Endodermal cell (in vitro differentiated cells): ENCODE results near the gene FAM168B. TPM values are rescaled to one million over a fixed set of nuclear protein-coding genes. Genes with fewer than 3 reads are reported as not detected.

Source experiments
- DNase-seq: peaks from one replicate; pipeline ENCODE4 v3.0.0-alpha.2; 2017
- H3K27ac ChIP-seq: 2 replicates; pipeline ENCODE4 v1.5.1; 2013; ENCODE audit warnings: mild to moderate bottlenecking, low read depth, low read length, moderate library complexity
- H3K27me3 ChIP-seq: 2 replicates; pipeline ENCODE4 v1.6.1; 2013; ENCODE audit warnings: mild to moderate bottlenecking, low read length, moderate library complexity; ENCODE audit not compliant: insufficient read depth, control insufficient read depth, poor library complexity, severe bottlenecking
- H3K36me3 ChIP-seq: 2 replicates; pipeline ENCODE4 v1.7.0; 2013; ENCODE audit warnings: mild to moderate bottlenecking, low read length, moderate library complexity; ENCODE audit not compliant: control insufficient read depth, insufficient read depth
- H3K4me1 ChIP-seq: one replicate; pipeline ENCODE4 v1.7.0; 2013; ENCODE audit warnings: low read length; ENCODE audit not compliant: control insufficient read depth, insufficient read depth
- H3K4me3 ChIP-seq: 2 replicates; pipeline ENCODE4 v1.5.1; 2013; ENCODE audit warnings: mild to moderate bottlenecking, low read length, moderate library complexity
- H3K9ac ChIP-seq: 2 replicates; pipeline ENCODE4 v1.6.1; 2013; ENCODE audit warnings: mild to moderate bottlenecking, low read length, moderate library complexity; ENCODE audit not compliant: poor library complexity, severe bottlenecking; ENCODE audit errors: extremely low read depth
- H3K9me3 ChIP-seq: 2 replicates; pipeline ENCODE4 v1.6.1; 2013; ENCODE audit warnings: mild to moderate bottlenecking, low read length, moderate library complexity; ENCODE audit not compliant: control insufficient read depth
- H3K27ac Mint-ChIP-seq: 2 replicates; pipeline ENCODE4 v1.8.0; 2020; ENCODE audit warnings: mixed read lengths
- H3K27me3 Mint-ChIP-seq: 2 replicates; pipeline ENCODE4 v1.8.0; 2021; ENCODE audit warnings: mild to moderate bottlenecking, mixed read lengths; ENCODE audit not compliant: insufficient read depth
- H3K36me3 Mint-ChIP-seq: 2 replicates; pipeline ENCODE4 v1.8.0; 2020; ENCODE audit warnings: low read depth, mixed read lengths
- H3K4me1 Mint-ChIP-seq: 2 replicates; pipeline ENCODE4 v1.8.0; 2020; ENCODE audit warnings: mixed read lengths
- H3K4me3 Mint-ChIP-seq: 2 replicates; pipeline ENCODE4 v1.8.0; 2020; ENCODE audit warnings: mild to moderate bottlenecking, moderate library complexity, mixed read lengths
- H3K9me3 Mint-ChIP-seq: 2 replicates; pipeline ENCODE4 v1.8.0; 2020; ENCODE audit warnings: mild to moderate bottlenecking, mixed read lengths
- CTCF ChIP-seq: fragments of 200-600 bp; sonication (generic); conservative IDR thresholded peaks from 2 replicates; pipeline ENCODE4 v1.5.0; 2021; ENCODE audit warnings: antibody characterized with exemption, mild to moderate bottlenecking
- WGBS, 2 experiments: methylation state at CpG; one replicate each; pipeline versions ENCODE4 v1.1.5 to v1.1.7; 2013; ENCODE audit warnings: missing lambda C conversion rate in 2 of 2, mixed read lengths in 1 of 2; ENCODE audit not compliant: insufficient coverage in 1 of 2, insufficient read length in 1 of 2; 5-methylcytosine and 5-hydroxymethylcytosine counted together
- total RNA-seq, 2 donors: library from RNA; stranded (reverse); fragmentation: NEBNext Ultra II Directional in 1 of 2; extraction: Animal tissue kit (Norgen Biotek cat#: 25700) in 1 of 2; gene quantifications; 2 replicates in 1 of 2; 3 replicates in 1 of 2; pipeline ENCODE4 v1.2.1, GENCODE V29; 2021

FAM168B gene
- total RNA-seq, 2 donors from 2014 or later, result 77.5 to 77.6 TPM

DNA sequence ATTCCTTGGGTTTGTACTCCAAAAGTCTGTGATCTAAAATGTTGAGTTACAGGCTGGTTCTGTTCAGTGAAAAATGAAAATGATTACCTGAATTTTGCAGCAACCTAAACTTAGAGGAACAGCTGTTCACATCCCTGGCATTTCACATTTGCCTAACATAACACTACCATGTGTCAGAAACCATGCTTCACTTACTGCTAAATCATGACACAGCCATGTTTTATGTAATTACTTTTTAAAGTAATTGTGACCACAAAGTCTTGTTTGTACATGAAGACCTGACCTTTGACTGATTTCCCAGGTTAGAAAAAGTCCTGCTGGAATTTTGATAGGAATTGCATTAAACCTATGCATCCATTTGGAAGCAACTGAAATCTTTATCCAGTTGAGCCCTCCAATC, 79.1 kb downstream of the FAM168B start:
- Histone ChIP-seq H3K27me3 (no peaks in the 10 kb centered on the region), H3K36me3 (no peaks in the 10 kb centered on the region), H3K4me3 (no peak overlapping the region), H3K4me1 (peaks cover 10% of the 10 kb centered on the region), H3K9ac (no peak overlapping the region), H3K27ac (no peak overlapping the region), H3K9me3 (no peaks in the 10 kb centered on the region)
- H3K36me3 Mint-ChIP-seq, result no peaks in the 10 kb centered on the region
- DNase-seq, result no peak
- no peaks in the 10 kb centered on the region for H3K27me3 Mint-ChIP-seq
- TF ChIP-seq CTCF, result no peak
- no peaks in the 10 kb centered on the region for H3K9me3 Mint-ChIP-seq
- peaks cover 23% of the 10 kb centered on the region for H3K4me1 Mint-ChIP-seq
- H3K4me3 Mint-ChIP-seq, result no peak overlapping the region
- H3K27ac Mint-ChIP-seq, result no peak overlapping the region

- peaks cover under 1% of the 10 kb centered on the region for H3K4me1 ChIP-seq
- Mint-ChIP-seq H3K27ac (no peak overlapping the region), H3K36me3 (no peaks in the 10 kb centered on the region), H3K4me1 (peaks cover 12% of the 10 kb centered on the region), H3K27me3 (no peaks in the 10 kb centered on the region), H3K4me3 (no peak overlapping the region), H3K9me3 (no peaks in the 10 kb centered on the region)
- H3K9ac ChIP-seq, result no peak overlapping the region
- H3K27ac ChIP-seq, result no peak overlapping the region
- H3K36me3 ChIP-seq, result no peaks in the 10 kb centered on the region
- no peak overlapping the region for H3K4me3 ChIP-seq
- H3K9me3 ChIP-seq, result no peaks in the 10 kb centered on the region
- peak; percentile 45 for DNase-seq
- TF ChIP-seq CTCF, result no peak
- 84 to 90% methylated on average over 6 to 7 of the region's 7 CpGs for WGBS, 2 experiments
- no peaks in the 10 kb centered on the region for H3K27me3 ChIP-seq
Measured at GRCh38 chr2:131011486-131011885, 81.8 kb downstream of the FAM168B start.

DNA sequence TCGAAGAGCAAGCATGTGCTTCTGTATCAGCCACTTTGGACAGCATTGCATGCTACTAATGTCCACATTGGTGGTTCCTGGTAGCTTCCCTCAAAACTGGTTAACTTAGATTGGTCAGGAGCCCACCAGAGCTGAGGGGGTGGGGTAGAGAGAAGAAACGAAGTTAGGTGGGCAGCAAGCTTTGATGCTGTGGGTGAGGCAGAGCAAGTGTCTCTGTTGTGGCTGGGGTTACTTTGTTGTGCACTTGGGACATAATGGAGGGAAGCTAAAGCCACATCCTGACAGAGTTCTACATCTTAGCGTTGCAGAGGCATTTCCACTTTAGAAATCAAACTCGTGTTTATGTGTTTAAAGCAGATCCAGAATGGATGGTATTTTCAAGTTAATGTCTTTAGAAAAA, 82.7 kb downstream of the FAM168B start:
- Mint-ChIP-seq H3K36me3 (no peaks in the 10 kb centered on the region), H3K9me3 (no peaks in the 10 kb centered on the region), H3K4me1 (peaks cover 12% of the 10 kb centered on the region), H3K27me3 (no peaks in the 10 kb centered on the region), H3K27ac (no peak overlapping the region), H3K4me3 (no peak overlapping the region)
- peak; percentile 11 for DNase-seq
- no peak overlapping the region for H3K9ac ChIP-seq
- no peaks in the 10 kb centered on the region for H3K9me3 ChIP-seq
- H3K27ac ChIP-seq, result no peak overlapping the region
- H3K27me3 ChIP-seq, result no peaks in the 10 kb centered on the region
- 91 to 94% methylated on average over 4 of the region's 4 CpGs for WGBS, 2 experiments
- no peak for TF ChIP-seq CTCF
- no peaks in the 10 kb centered on the region for H3K4me1 ChIP-seq
- no peaks in the 10 kb centered on the region for H3K36me3 ChIP-seq
- H3K4me3 ChIP-seq, result no peak overlapping the region
